H9 (cell line): Measurements from ENCODE around the gene GRM5. TPM values are rescaled to one million over a fixed set of nuclear protein-coding genes. Genes with fewer than 3 reads are reported as not detected.

ENCODE experiments used
- DNase-seq: peaks from one replicate; pipeline ENCODE4 v3.0.0-alpha.2; 2017
- H2AFZ ChIP-seq: one replicate; pipeline ENCODE4 v1.6.1; 2013; ENCODE audit warnings: mild to moderate bottlenecking, low read length, control low read depth, moderate library complexity
- H2AK5ac ChIP-seq: 2 replicates; pipeline ENCODE4 v1.6.1; 2013; ENCODE audit warnings: low read length, control low read depth, mixed read lengths; ENCODE audit not compliant: insufficient read length
- H2BK120ac ChIP-seq: one replicate; pipeline ENCODE4 v1.6.1; 2013; ENCODE audit warnings: low read depth, mild to moderate bottlenecking, low read length, control low read depth, inconsistent platforms; ENCODE audit not compliant: poor library complexity, severe bottlenecking
- H2BK12ac ChIP-seq: 2 replicates; pipeline ENCODE4 v1.6.1; 2013; ENCODE audit warnings: low read length, control low read depth, mixed read lengths, low read depth; ENCODE audit not compliant: insufficient read length
- H2BK15ac ChIP-seq: 2 replicates; pipeline ENCODE4 v1.6.1; 2013; ENCODE audit warnings: low read depth, low read length, control low read depth
- H2BK20ac ChIP-seq: one replicate; pipeline ENCODE4 v1.6.1; 2013; ENCODE audit warnings: low read depth, mild to moderate bottlenecking, low read length, control low read depth, inconsistent platforms; ENCODE audit not compliant: poor library complexity, severe bottlenecking
- H2BK5ac ChIP-seq: 2 replicates; pipeline ENCODE4 v1.6.1; 2013; ENCODE audit warnings: low read length, control low read depth, mixed read lengths; ENCODE audit not compliant: insufficient read length
- H3K14ac ChIP-seq: 2 replicates; pipeline ENCODE4 v1.6.1; 2013; ENCODE audit warnings: low read length, control low read depth; ENCODE audit not compliant: insufficient read depth
- H3K18ac ChIP-seq: 2 replicates; pipeline ENCODE4 v1.6.1; 2013; ENCODE audit warnings: low read depth, mild to moderate bottlenecking, mixed read lengths, low read length, control low read depth; ENCODE audit not compliant: insufficient read length
- H3K23ac ChIP-seq: 2 replicates; pipeline ENCODE4 v1.6.1; 2013; ENCODE audit warnings: low read length, control low read depth, mixed read lengths, low read depth; ENCODE audit not compliant: insufficient read length
- H3K23me2 ChIP-seq: 2 replicates; pipeline ENCODE4 v1.6.1; 2013; ENCODE audit warnings: low read depth, mild to moderate bottlenecking, mixed read lengths, low read length, control low read depth; ENCODE audit not compliant: insufficient read length, poor library complexity, severe bottlenecking
- H3K27ac ChIP-seq: 2 replicates; pipeline ENCODE4 v1.5.1; 2013; ENCODE audit warnings: low read length, control low read depth, mixed read lengths, low read depth; ENCODE audit not compliant: insufficient read length
- H3K27me3 ChIP-seq: 2 replicates; pipeline ENCODE4 v1.6.1; 2013; ENCODE audit warnings: low read length, control low read depth, inconsistent platforms; ENCODE audit not compliant: insufficient read depth
- H3K4ac ChIP-seq: 2 replicates; pipeline ENCODE4 v1.6.1; 2013; ENCODE audit warnings: low read depth, mild to moderate bottlenecking, control low read depth, inconsistent platforms, low read length, moderate library complexity
- H3K4me1 ChIP-seq: 2 replicates; pipeline ENCODE4 v1.6.1; 2013; ENCODE audit warnings: low read length, control low read depth, inconsistent platforms; ENCODE audit not compliant: insufficient read depth
- H3K4me2 ChIP-seq: 2 replicates; pipeline ENCODE4 v1.6.1; 2013; ENCODE audit warnings: low read length, control low read depth, mixed read lengths; ENCODE audit not compliant: insufficient read length, insufficient read depth
- H3K56ac ChIP-seq: 2 replicates; pipeline ENCODE4 v1.6.1; 2013; ENCODE audit warnings: low read depth, mild to moderate bottlenecking, mixed read lengths, low read length, control low read depth; ENCODE audit not compliant: insufficient read length
- H3K79me1 ChIP-seq: 2 replicates; pipeline ENCODE4 v1.6.1; 2013; ENCODE audit warnings: low read depth, mild to moderate bottlenecking, moderate library complexity, low read length, control low read depth, inconsistent platforms; ENCODE audit not compliant: insufficient read depth, poor library complexity, severe bottlenecking
- H3K79me2 ChIP-seq: 2 replicates; pipeline ENCODE4 v1.6.1; 2013; ENCODE audit warnings: low read length, control low read depth, inconsistent platforms; ENCODE audit not compliant: insufficient read depth
- H3K9ac ChIP-seq: 2 replicates; pipeline ENCODE4 v1.6.1; 2013; ENCODE audit warnings: low read length, control low read depth, mixed read lengths; ENCODE audit not compliant: insufficient read length; ENCODE audit errors: extremely low read depth
- H3K9me3 ChIP-seq: one replicate; pipeline ENCODE4 v1.6.1; 2013; ENCODE audit warnings: low read depth, low read length, inconsistent platforms; ENCODE audit not compliant: control insufficient read depth
- H3T11ph ChIP-seq: one replicate; pipeline ENCODE4 v1.6.1; 2013; ENCODE audit warnings: mild to moderate bottlenecking, low read length, control low read depth, inconsistent platforms
- H4K20me1 ChIP-seq: one replicate; pipeline ENCODE4 v1.6.1; 2013; ENCODE audit not compliant: control insufficient read depth, insufficient read length, insufficient read depth
- H4K5ac ChIP-seq: 2 replicates; pipeline ENCODE4 v1.6.1; 2013; ENCODE audit warnings: low read depth, mild to moderate bottlenecking, mixed read lengths, low read length, control low read depth; ENCODE audit not compliant: insufficient read length
- H4K8ac ChIP-seq: replicated peaks from 2 replicates; pipeline ENCODE4 v1.6.1; 2013; ENCODE audit warnings: low read length, control low read depth, mixed read lengths, low read depth; ENCODE audit not compliant: insufficient read length
- H4K91ac ChIP-seq: 2 replicates; pipeline ENCODE4 v1.6.1; 2013; ENCODE audit warnings: low read depth, mild to moderate bottlenecking, moderate library complexity, mixed read lengths, low read length, control low read depth; ENCODE audit not compliant: insufficient read length
- H3K27ac Mint-ChIP-seq, 3 experiments: 2 replicates in 2 of 3; 3 replicates in 1 of 3; pipeline ENCODE4 v1.8.0; 2020 to 2021; ENCODE audit warnings: mixed read lengths in 3 of 3, mild to moderate bottlenecking in 1 of 3, moderate library complexity in 1 of 3
- H3K27me3 Mint-ChIP-seq: 2 replicates; pipeline ENCODE4 v1.8.0; 2021; ENCODE audit warnings: low read depth, mild to moderate bottlenecking, moderate library complexity, mixed read lengths
- H3K36me3 Mint-ChIP-seq, 3 experiments: 2 replicates in 2 of 3; 3 replicates in 1 of 3; pipeline ENCODE4 v1.8.0; 2020 to 2021; ENCODE audit warnings: low read depth in 3 of 3, mixed read lengths in 3 of 3; ENCODE audit not compliant: insufficient read depth in 1 of 3
- H3K4me1 Mint-ChIP-seq, 2 experiments: 2 replicates each; pipeline ENCODE4 v1.8.0; 2020; ENCODE audit warnings: mixed read lengths in 2 of 2
- H3K4me3 Mint-ChIP-seq, 2 experiments: 2 replicates in 1 of 2; 3 replicates in 1 of 2; pipeline ENCODE4 v1.8.0; 2020 to 2021; ENCODE audit warnings: mild to moderate bottlenecking in 2 of 2, mixed read lengths in 2 of 2, moderate library complexity in 1 of 2
- H3K9me3 Mint-ChIP-seq, 2 experiments: 2 replicates in 1 of 2; 3 replicates in 1 of 2; pipeline ENCODE4 v1.8.0; 2020; ENCODE audit warnings: mild to moderate bottlenecking in 2 of 2, mixed read lengths in 2 of 2, moderate library complexity in 1 of 2
- WGBS: extraction: QIAGEN DNeasy Blood & Tissue Kit; methylation state at CpG from one replicate; pipeline ENCODE4 v1.1.7; 2013; ENCODE audit warnings: missing lambda C conversion rate, low lambda C conversion rate, mixed read lengths; ENCODE audit not compliant: insufficient read length; ENCODE audit errors: extremely low coverage; 5-methylcytosine and 5-hydroxymethylcytosine counted together
- total RNA-seq: library from RNA; stranded (reverse); gene quantifications from 2 replicates; pipeline ENCODE4 v1.2.1, GENCODE V29; 2021
- TF ChIP-seq, protein P1 (sequence below): fragments of 200-600 bp; sonication (generic); conservative IDR thresholded peaks from 3 replicates; pipeline ENCODE4 v1.8.0; 2021; ENCODE audit warnings: antibody characterized with exemption, mild to moderate bottlenecking

Gene GRM5
- total RNA-seq, 1 experiment from 2014 or later = not detected

DNA sequence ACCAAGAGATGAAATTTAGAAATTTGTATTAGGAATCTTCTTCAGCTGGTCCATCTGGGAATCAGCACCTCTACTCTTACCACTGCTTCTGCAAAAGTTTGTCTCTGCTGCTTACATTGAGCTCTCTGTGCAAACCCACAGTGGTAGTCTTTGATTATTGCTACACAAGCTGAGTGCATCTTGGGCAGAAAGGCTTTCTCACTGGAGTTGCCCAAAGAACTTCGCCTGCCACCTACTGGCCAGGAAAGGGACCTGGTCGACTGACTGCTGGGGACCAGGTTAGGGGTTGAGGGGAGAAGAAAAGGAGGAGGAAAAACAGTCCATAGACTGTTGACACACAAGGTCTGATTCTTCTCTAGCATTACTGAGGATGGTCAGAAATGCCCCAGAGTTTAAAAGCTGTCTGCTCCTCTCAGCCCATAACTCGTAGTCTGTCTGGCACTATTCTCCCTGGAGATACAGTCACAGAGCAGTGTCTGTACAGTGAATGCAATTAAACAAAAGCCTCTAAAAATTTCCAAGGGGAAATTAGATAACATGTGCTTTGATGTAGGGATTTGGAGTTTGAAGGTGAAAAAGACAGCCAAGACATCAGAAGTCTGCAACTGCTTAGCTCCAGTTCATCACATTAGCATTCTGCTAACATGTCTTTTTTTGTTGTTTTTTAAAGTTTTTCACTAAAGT lies 513.3 kb downstream of the GRM5 start:
- Mint-ChIP-seq H3K27me3 (no peaks in the 10 kb centered on the region), H3K27ac (no peak overlapping the region; a peak in 1 of 7 replicates), H3K4me3 (no peak overlapping the region), H3K36me3 (no peaks in the 10 kb centered on the region), H3K4me1 (peaks cover 5 to 10% of the 10 kb centered on the region in 2 experiments; a peak in 3 of 4 replicates), H3K9me3 (no peaks in the 10 kb centered on the region)
- TF ChIP-seq, protein P1, sequence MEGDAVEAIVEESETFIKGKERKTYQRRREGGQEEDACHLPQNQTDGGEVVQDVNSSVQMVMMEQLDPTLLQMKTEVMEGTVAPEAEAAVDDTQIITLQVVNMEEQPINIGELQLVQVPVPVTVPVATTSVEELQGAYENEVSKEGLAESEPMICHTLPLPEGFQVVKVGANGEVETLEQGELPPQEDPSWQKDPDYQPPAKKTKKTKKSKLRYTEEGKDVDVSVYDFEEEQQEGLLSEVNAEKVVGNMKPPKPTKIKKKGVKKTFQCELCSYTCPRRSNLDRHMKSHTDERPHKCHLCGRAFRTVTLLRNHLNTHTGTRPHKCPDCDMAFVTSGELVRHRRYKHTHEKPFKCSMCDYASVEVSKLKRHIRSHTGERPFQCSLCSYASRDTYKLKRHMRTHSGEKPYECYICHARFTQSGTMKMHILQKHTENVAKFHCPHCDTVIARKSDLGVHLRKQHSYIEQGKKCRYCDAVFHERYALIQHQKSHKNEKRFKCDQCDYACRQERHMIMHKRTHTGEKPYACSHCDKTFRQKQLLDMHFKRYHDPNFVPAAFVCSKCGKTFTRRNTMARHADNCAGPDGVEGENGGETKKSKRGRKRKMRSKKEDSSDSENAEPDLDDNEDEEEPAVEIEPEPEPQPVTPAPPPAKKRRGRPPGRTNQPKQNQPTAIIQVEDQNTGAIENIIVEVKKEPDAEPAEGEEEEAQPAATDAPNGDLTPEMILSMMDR = peak; percentile 85
- Histone ChIP-seq H4K8ac (no peak overlapping the region), H3K4me1 (no peaks in the 10 kb centered on the region; the same call in 1 of the 2 replicates), H3T11ph (no peak overlapping the region), H3K18ac (no peak overlapping the region), H2AK5ac (no peak overlapping the region), H4K20me1 (no peaks in the 10 kb centered on the region), H3K23me2 (no peaks in the 10 kb centered on the region), H3K9ac (no peak overlapping the region), H3K56ac (no peak overlapping the region), H3K9me3 (no peaks in the 10 kb centered on the region), H2BK12ac (no peak overlapping the region), H3K14ac (no peak overlapping the region), H3K79me2 (no peaks in the 10 kb centered on the region), H4K5ac (no peak overlapping the region), H2BK20ac (no peak overlapping the region), H3K4ac (no peak overlapping the region), H4K91ac (no peak overlapping the region), H2BK5ac (no peak overlapping the region), H3K27me3 (no peaks in the 10 kb centered on the region), H3K4me2 (no peak overlapping the region), H2AFZ (no peak overlapping the region), H2BK120ac (no peak overlapping the region), H3K23ac (no peak overlapping the region), H3K27ac (no peak overlapping the region), H2BK15ac (no peak overlapping the region), H3K79me1 (no peaks in the 10 kb centered on the region)
- no CpG with 5 or more reads among the region's 3 CpGs for WGBS
- DNase-seq = peak; percentile 79
